HEK293 (cell line): ENCODE measurements around the gene BICD1.

ENCODE experiments used
- CTCF ChIA-PET: fragments of 350-600 bp; formaldehyde crosslinking; extraction: SDS; loops from one replicate; lab custom pipeline; 2021; ENCODE audit warnings: antibody characterized with exemption; lab: Yijun Ruan, JAX
- POLR2A ChIA-PET: fragments of 300-600 bp; formaldehyde crosslinking; extraction: SDS; loops from one replicate; lab custom pipeline; 2020; ENCODE audit warnings: antibody characterized with exemption, inconsistent platforms; lab: Yijun Ruan, JAX
- H3K27ac ChIP-seq: fragments of 200-500 bp; sonication (Bioruptor generic); 2 replicates; pipeline ENCODE4 v1.5.1; 2014; ENCODE audit warnings: low read depth, low read length, control low read depth, inconsistent platforms; ENCODE audit errors: extremely low read depth
- H3K36me3 ChIP-seq, 2 experiments: fragments of 200-500 bp in 1 of 2; sonication (Bioruptor generic) in 1 of 2; 1 replicate in 1 of 2; 2 replicates in 1 of 2; pipeline ENCODE4 v1.5.1; 2014 to 2017; ENCODE audit warnings: inconsistent platforms in 2 of 2, low read length in 2 of 2; ENCODE audit not compliant: control insufficient read depth in 2 of 2, insufficient read depth in 1 of 2
- H3K4me1 ChIP-seq: fragments of 200-500 bp; sonication (Bioruptor generic); 2 replicates; pipeline ENCODE4 v1.5.1; 2014; ENCODE audit warnings: mild to moderate bottlenecking, low read length, inconsistent platforms; ENCODE audit not compliant: control insufficient read depth, insufficient read depth
- H3K4me3 ChIP-seq: 2 replicates; pipeline ENCODE4 v1.5.1; 2011; ENCODE audit warnings: low read depth, mild to moderate bottlenecking, control low read depth, low read length, moderate library complexity
- H3K9me3 ChIP-seq: fragments of 200-500 bp; sonication (Bioruptor generic); 2 replicates; pipeline ENCODE4 v1.5.1; 2014; ENCODE audit warnings: low read depth, low read length, inconsistent platforms; ENCODE audit not compliant: control insufficient read depth, insufficient read depth
- AEBP2 ChIP-seq: fragments of 450-650 bp; formaldehyde crosslinking; IDR thresholded peaks from 2 replicates; pipeline ENCODE4 v1.5.1; 2016; ENCODE audit warnings: missing biosample characterization, missing genetic modification characterization, borderline replicate concordance
- BCL11A ChIP-seq: fragments of 450-650 bp; formaldehyde crosslinking; IDR thresholded peaks from 2 replicates; pipeline ENCODE4 v1.5.1; 2016; ENCODE audit warnings: low read depth, missing biosample characterization, missing genetic modification characterization
- FEZF1 ChIP-seq: fragments of 450-650 bp; formaldehyde crosslinking; IDR thresholded peaks from 2 replicates; pipeline ENCODE4 v1.5.1; 2016; ENCODE audit warnings: missing biosample characterization, missing genetic modification characterization
- GLI4 ChIP-seq: fragments of 450-650 bp; formaldehyde crosslinking; IDR thresholded peaks from 2 replicates; pipeline ENCODE4 v1.5.1; 2016; ENCODE audit warnings: missing biosample characterization, missing genetic modification characterization
- INSM2 ChIP-seq: fragments of 450-650 bp; formaldehyde crosslinking; IDR thresholded peaks from 2 replicates; pipeline ENCODE4 v1.5.1; 2016; ENCODE audit warnings: missing biosample characterization, missing genetic modification characterization
- KLF8 ChIP-seq: fragments of 450-650 bp; formaldehyde crosslinking; IDR thresholded peaks from 2 replicates; pipeline ENCODE4 v1.5.1; 2016; ENCODE audit warnings: missing biosample characterization, missing genetic modification characterization
- PRDM4 ChIP-seq: fragments of 450-650 bp; formaldehyde crosslinking; IDR thresholded peaks from 2 replicates; pipeline ENCODE4 v1.5.1; 2017; ENCODE audit warnings: missing biosample characterization, missing genetic modification characterization
- SALL2 ChIP-seq: fragments of 450-650 bp; formaldehyde crosslinking; IDR thresholded peaks from 2 replicates; pipeline ENCODE4 v1.5.0; 2017; ENCODE audit warnings: missing biosample characterization, mild to moderate bottlenecking, missing genetic modification characterization, borderline replicate concordance
- ZFP69B ChIP-seq: fragments of 450-650 bp; formaldehyde crosslinking; IDR thresholded peaks from 2 replicates; pipeline ENCODE4 v1.5.1; 2016; ENCODE audit warnings: missing biosample characterization, missing genetic modification characterization
- ZNF10 ChIP-seq: fragments of 450-650 bp; formaldehyde crosslinking; IDR thresholded peaks from 2 replicates; pipeline ENCODE4 v1.5.1; 2017; ENCODE audit warnings: missing biosample characterization, missing genetic modification characterization
- ZNF146 ChIP-seq: fragments of 450-650 bp; formaldehyde crosslinking; IDR thresholded peaks from 2 replicates; pipeline ENCODE4 v1.5.1; 2016; ENCODE audit warnings: missing biosample characterization, missing genetic modification characterization
- ZNF157 ChIP-seq: fragments of 450-650 bp; formaldehyde crosslinking; IDR thresholded peaks from 2 replicates; pipeline ENCODE4 v1.5.1; 2016; ENCODE audit warnings: missing biosample characterization, missing genetic modification characterization
- ZNF184 ChIP-seq: fragments of 450-650 bp; IDR thresholded peaks from 2 replicates; pipeline ENCODE4 v1.5.1; 2018; ENCODE audit warnings: missing biosample characterization, mild to moderate bottlenecking, missing genetic modification characterization
- ZNF248 ChIP-seq: fragments of 450-650 bp; formaldehyde crosslinking; IDR thresholded peaks from 2 replicates; pipeline ENCODE4 v1.5.1; 2017; ENCODE audit warnings: missing biosample characterization, missing genetic modification characterization
- ZNF302 ChIP-seq: fragments of 450-650 bp; formaldehyde crosslinking; IDR thresholded peaks from 2 replicates; pipeline ENCODE4 v1.5.1; 2016; ENCODE audit warnings: missing biosample characterization, missing genetic modification characterization, low read depth
- ZNF354C ChIP-seq: fragments of 450-650 bp; formaldehyde crosslinking; IDR thresholded peaks from 2 replicates; pipeline ENCODE4 v1.5.1; 2016; ENCODE audit warnings: missing biosample characterization, missing genetic modification characterization, low read depth, borderline replicate concordance
- ZNF530 ChIP-seq: fragments of 450-650 bp; formaldehyde crosslinking; IDR thresholded peaks from 2 replicates; pipeline ENCODE4 v1.5.1; 2016; ENCODE audit warnings: low read depth, missing biosample characterization, missing genetic modification characterization
- ZNF558 ChIP-seq: fragments of 450-650 bp; formaldehyde crosslinking; IDR thresholded peaks from 2 replicates; pipeline ENCODE4 v1.5.1; 2016; ENCODE audit warnings: missing biosample characterization, missing genetic modification characterization
- ZNF677 ChIP-seq: fragments of 450-650 bp; IDR thresholded peaks from 2 replicates; pipeline ENCODE4 v1.5.0; 2018; ENCODE audit warnings: missing biosample characterization, mild to moderate bottlenecking, missing genetic modification characterization, moderate library complexity
- ZNF747 ChIP-seq: fragments of 450-650 bp; formaldehyde crosslinking; IDR thresholded peaks from 2 replicates; pipeline ENCODE4 v1.5.1; 2016; ENCODE audit warnings: missing biosample characterization, missing genetic modification characterization
- ZNF830 ChIP-seq: fragments of 450-650 bp; IDR thresholded peaks from 2 replicates; pipeline ENCODE4 v1.5.0; 2018; ENCODE audit warnings: missing biosample characterization, missing genetic modification characterization, low read depth, mild to moderate bottlenecking, moderate library complexity
- ZSCAN5A ChIP-seq: fragments of 450-650 bp; formaldehyde crosslinking; IDR thresholded peaks from 2 replicates; pipeline ENCODE4 v1.5.1; 2016; ENCODE audit warnings: missing biosample characterization, missing genetic modification characterization

Gene BICD1

GRCh38 chr12:32264961-32265360 lies 158.3 kb downstream of the BICD1 start:
- H3K4me3 ChIP-seq, result no peak overlapping the region
- POLR2A ChIA-PET, result interaction anchor here (0.6 kb wide), 1 partner anchor 259 kb away, joined by 4 read pairs; no protein-coding TSS in a partner anchor
- TF ChIP-seq INSM2 (tag by site-specific recombination) (no peak), FEZF1 (tag by site-specific recombination) (no peak), ZNF146 (tag by site-specific recombination) (no peak), ZNF677 (tag by site-specific recombination) (no peak), GLI4 (tag by site-specific recombination) (no peak), ZSCAN5A (tag by site-specific recombination) (no peak), ZFP69B (tag by site-specific recombination) (no peak), PRDM4 (tag by site-specific recombination) (no peak), ZNF830 (tag by site-specific recombination) (no peak), ZNF157 (tag by site-specific recombination) (no peak), ZNF248 (tag by site-specific recombination) (no peak), ZNF354C (tag by site-specific recombination) (no peak)
- TF ChIP-seq, all 188 proteins: peak for 0
- CTCF ChIA-PET, result interaction anchor here (0.7 kb wide), 1 partner anchor 257 kb away, joined by 3 read pairs; no protein-coding TSS in a partner anchor
- Histone ChIP-seq H3K9me3 (no peaks in the 10 kb centered on the region), H3K4me1 (no peaks in the 10 kb centered on the region), H3K27ac (no peak overlapping the region), H3K36me3 (no peaks in the 10 kb centered on the region)

GRCh38 chr12:32265456-32265855 lies 158.8 kb downstream of the BICD1 start:
- CTCF ChIA-PET, result no interaction called here
- Histone ChIP-seq H3K4me3 (no peak overlapping the region), H3K27ac (no peak overlapping the region), H3K4me1 (no peaks in the 10 kb centered on the region), H3K9me3 (no peaks in the 10 kb centered on the region), H3K36me3 (no peaks in the 10 kb centered on the region)
- TF ChIP-seq ZNF558 (tag by site-specific recombination), result no peak
- TF ChIP-seq ZNF184 (tag by site-specific recombination), result no peak
- no peak for TF ChIP-seq ZNF530
- no peak for TF ChIP-seq BCL11A
- TF ChIP-seq ZNF302 (tag by site-specific recombination), result no peak
- no peak for TF ChIP-seq ZNF747
- TF ChIP-seq AEBP2 (tag by site-specific recombination), result no peak
- no peak for TF ChIP-seq KLF8 (tag by site-specific recombination)
- TF ChIP-seq ZNF10 (tag by site-specific recombination), result no peak
- no peak for TF ChIP-seq SALL2 (tag by site-specific recombination)
- POLR2A ChIA-PET, result interaction anchor here (0.6 kb wide), 1 partner anchor 260 kb away, joined by 4 read pairs; no protein-coding TSS in a partner anchor
